Central memory CD4-positive, alpha-beta T cell (primary cell): ENCODE data around the gene OR7A10.
"Not testable (repeated sequence)": the region's sequence is repeated elsewhere in the genome, so short reads cannot be mapped to it uniquely, and the experiment has no call there.

Experiments
- DNase-seq: peaks from one replicate; pipeline ENCODE4 v3.0.0; 2022

Gene OR7A10

GRCh38 chr19:14792250-14792649 is 56.5 kb downstream of the OR7A10 start:
- not testable (repeated sequence) for DNase-seq
